ENCODE results near the gene ACACA.

Gene ACACA

DNA sequence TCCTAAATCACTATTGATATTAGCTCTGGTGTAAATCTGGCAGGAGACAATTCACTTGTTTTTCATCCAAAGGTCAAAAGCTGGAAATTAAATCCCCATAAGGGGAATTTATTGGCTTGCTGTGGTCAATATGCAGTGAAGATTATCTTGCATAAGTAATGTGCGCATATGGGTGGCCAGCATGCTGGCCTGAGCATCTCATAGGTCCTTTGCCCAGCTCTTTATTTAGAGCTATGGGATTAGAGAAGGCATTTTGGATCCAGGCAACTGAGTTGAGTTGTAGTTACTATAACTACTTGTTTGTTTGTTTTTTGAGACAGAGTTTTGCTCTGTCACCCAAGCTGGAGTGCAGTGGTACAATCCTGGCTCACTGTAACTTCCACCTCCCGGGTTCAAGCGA lies 347.1 kb downstream of the ACACA start:
- DNase-seq: no peak

DNA sequence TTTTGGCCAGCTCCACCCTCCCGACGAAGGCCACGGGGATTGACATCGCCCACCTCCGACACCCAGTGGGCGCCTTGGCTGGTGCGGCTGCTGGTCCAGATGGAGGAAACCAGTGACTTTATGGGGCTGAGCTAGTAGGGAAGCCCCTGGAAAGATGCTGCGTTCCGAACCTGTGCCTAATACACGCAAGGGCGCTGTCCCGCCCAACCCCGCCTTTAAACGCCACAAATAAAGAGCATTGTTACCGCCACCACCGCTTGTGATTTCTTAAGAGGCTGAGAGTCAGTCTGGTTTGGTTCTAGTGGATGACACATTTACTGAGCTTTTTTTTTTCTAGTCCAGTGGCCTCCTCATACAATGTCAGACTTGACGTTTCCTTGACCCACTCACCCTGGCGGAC lies 350.0 kb downstream of the ACACA start:
- no peak for DNase-seq

DNA sequence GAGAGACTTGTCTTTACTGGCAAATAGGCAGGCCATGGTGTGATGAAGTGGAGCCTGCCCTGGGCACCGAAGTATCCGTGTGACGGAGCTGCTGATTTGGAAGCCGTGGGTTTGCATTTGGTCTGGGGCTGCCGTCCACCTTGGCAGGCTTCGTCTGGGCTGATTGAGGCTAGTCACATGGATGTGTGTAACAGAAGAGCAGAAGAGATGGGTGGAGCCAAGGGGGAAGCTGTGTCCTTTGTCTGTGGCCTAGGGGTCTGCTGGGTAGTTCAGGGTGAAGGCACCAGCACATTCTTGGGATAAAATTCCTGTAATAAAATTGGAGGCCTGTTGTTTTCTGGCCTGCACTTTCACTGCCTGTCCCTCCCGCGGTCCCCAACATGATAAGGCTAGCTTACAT lies 351.7 kb downstream of the ACACA start:
- no peak for DNase-seq

DNA sequence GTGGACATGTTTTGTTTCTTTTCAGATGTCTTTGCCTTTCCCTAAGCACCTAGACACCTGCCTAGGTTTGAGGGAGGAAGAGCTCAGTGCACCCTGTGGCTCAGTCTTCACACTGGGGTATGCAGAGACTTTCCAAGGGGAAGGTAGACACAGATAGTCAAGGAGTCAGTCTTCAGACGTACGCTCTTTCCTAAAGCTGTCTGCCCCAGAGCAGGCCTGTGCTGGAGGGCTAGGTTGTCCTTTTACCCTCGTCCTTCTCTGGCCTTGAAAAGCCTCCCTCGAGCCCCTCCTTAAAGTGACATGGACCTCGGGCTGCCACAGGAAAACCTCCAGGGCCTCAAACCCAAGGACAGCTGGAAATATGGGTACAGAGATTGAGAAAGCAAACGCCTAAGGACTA lies 354.2 kb downstream of the ACACA start:
- DNase-seq: no peak

- DNase-seq: no peak
These were observed 354.8 kb downstream of the ACACA start for GRCh38 chr17:37051833-37052232.

DNA sequence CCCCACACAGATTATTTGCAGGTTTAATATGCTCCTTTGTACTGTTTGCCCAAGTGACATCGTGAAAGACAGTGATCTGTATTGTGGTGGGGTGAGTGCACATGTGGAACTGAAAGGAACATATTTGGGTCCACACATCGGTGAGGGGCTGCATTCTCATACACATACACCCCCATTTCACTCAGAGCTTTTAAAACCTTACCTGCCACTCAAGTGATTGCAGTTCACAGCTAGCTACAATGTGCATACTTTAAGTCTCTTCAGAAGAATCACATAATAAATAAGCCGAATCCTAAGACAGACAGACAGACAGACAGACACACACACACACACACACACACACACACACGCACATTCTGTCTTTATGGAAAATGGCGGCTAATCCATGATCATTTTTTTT lies 355.3 kb downstream of the ACACA start:
- DNase-seq: no peak

DNA sequence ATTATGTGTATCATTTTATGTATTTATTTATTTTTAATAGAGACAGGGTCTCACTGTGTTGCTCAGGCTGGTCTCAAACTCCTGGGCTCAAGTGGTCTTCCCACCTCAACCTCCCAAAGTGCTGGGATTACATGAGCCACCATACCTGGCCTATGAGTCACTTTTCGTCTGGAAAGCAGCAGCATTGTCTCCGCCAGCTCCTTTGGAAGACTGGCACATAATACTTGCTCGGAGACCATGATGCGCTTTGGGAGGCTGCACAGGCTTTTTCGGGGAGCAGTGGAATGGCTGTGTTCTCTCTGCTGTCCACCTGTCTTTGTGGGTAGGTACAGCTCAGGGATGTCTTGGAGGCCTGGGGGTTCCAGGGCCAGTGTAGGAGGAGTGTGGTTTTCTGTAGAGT lies 355.7 kb downstream of the ACACA start:
- DNase-seq: no peak

- no peak for DNase-seq
These were observed 357.8 kb downstream of the ACACA start for GRCh38 chr17:37048811-37049210.

- DNase-seq: peak; percentile 75
These were observed 359.0 kb downstream of the ACACA start for GRCh38 chr17:37047631-37048104.

DNA sequence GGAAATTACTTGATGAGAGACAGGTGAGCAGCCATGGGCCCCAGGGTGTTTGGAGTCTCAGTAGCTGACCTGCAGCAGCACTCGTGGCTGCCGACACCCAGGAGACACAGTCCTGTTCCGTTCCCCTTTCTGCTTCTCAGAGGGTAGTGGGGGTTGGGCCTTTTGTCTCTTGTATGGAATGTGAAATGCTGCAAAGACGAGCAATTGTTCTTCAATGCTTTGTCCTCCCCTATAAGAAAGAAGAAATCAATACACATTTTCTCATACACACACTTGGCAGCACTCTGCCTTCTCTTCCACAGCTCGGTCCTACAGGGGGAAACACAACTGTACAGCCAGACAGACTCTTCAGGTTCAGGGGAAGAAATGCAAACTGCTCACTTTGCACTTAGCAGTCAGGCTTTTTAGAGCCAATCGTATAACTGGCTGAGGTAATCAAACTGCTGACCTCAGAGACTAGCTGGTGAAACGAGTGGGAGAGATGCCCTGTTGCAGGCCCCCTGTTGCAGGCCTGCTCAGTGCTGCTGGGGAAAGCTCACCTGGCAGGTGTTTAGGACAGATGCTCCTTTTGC lies 361.2 kb downstream of the ACACA start:
- no peak for DNase-seq

DNA sequence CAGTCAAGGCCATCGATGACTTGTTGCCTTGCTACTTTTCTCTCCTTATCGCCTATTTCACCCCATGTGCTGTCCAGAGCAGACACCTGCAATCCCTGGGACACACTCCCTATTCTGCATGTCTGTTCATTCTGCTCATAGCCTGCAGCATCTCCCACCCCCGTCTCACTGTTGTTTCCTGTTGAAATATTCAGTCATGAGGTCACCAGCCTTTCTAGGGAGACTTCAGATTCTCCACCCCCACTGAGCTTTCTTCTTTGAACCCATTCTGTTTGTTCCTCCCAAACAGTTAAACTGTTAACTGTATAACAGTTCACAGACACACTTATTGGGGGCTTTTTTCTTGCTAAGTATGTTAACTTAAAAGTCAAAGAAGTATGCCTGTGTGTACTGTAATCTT lies 363.4 kb downstream of the ACACA start:
- DNase-seq: no peak

- no peak for DNase-seq
These were observed 364.7 kb downstream of the ACACA start for GRCh38 chr17:37041932-37042331.

- DNase-seq: no peak
These were observed 367.4 kb downstream of the ACACA start for GRCh38 chr17:37039269-37039668.

GRCh38 chr17:37037590-37038155 lies 369.0 kb downstream of the ACACA start:
- DNase-seq: no peak
